Lower leg skin (tissue), 3 donors: ENCODE results near the gene ZNF76.

Experiments
- POLR2A ChIP-seq, 2 donors: fragments of 450-650 bp; IDR thresholded peaks; one replicate each; pipeline ENCODE4 v1.6.1; 2016 to 2017; ENCODE audit warnings: antibody characterized with exemption in 2 of 2, mild to moderate bottlenecking in 1 of 2, moderate library complexity in 1 of 2
- TF ChIP-seq, protein P1 (sequence below), 3 donors: fragments of 450-650 bp; IDR thresholded peaks; one replicate each; pipeline ENCODE4 v1.5.1; 2016; ENCODE audit warnings: antibody characterized with exemption in 3 of 3, mild to moderate bottlenecking in 3 of 3, moderate library complexity in 2 of 3

- TF ChIP-seq, protein P1, sequence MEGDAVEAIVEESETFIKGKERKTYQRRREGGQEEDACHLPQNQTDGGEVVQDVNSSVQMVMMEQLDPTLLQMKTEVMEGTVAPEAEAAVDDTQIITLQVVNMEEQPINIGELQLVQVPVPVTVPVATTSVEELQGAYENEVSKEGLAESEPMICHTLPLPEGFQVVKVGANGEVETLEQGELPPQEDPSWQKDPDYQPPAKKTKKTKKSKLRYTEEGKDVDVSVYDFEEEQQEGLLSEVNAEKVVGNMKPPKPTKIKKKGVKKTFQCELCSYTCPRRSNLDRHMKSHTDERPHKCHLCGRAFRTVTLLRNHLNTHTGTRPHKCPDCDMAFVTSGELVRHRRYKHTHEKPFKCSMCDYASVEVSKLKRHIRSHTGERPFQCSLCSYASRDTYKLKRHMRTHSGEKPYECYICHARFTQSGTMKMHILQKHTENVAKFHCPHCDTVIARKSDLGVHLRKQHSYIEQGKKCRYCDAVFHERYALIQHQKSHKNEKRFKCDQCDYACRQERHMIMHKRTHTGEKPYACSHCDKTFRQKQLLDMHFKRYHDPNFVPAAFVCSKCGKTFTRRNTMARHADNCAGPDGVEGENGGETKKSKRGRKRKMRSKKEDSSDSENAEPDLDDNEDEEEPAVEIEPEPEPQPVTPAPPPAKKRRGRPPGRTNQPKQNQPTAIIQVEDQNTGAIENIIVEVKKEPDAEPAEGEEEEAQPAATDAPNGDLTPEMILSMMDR (IDR thresholded peaks at IDR 0.05): no peak
- no peak for TF ChIP-seq POLR2A (IDR thresholded peaks at IDR 0.05)
Observed at GRCh38 chr6:35234901-35235300, 24.6 kb upstream of the ZNF76 start.
